NK-92 (cell line): ENCODE data around the gene HUNK.

Experiments used
- DNase-seq: peaks from one replicate; lab custom pipeline; 2025; ENCODE audit not compliant: unreplicated experiment; lab: John Stamatoyannopoulos, UW

HUNK gene

DNA sequence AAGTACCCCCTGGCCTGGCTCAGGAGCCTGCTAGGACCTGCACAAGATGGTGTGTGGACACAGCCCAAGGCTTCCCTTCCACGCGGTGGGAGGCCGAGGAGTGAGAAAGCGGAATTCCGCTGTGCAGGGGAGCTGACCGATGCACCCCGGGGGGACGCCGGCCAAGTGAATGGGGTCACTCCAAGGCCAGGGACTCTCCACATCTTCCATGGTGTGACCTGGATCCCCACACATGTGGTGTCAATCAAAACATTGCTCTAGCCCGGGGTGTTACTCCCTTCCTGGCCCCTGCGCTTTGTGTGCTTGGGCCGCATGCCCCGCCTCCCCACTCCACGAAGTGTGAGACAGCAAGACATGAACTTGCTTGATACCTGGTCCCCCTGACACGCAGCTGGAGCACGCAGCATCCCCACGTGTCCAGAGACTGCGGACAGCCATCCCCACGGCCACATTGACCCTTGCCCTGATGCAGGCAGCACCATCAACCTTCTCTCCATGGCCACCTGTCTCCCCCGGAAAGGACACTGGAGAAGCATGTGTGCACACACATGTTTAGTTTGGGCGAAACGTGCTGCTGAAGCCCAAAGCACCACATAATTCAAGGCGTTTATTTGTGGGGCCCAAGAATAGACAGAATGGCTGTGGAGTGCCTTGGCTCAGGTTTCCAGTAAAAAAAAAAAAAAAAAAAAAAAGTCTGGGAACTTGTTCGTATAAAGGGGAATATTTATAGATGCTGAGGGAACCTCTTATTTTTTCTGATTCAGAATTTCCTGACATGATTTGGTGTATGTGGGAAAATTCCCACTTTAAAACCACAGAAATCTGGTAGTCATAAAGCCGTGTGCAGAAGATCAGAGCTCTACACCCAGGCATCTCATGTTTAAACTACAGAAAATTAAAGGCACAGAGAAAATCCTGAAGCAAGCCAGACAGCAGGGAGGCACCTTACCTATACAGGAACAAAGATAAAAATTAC lies 171.7 kb downstream of the HUNK start:
- no peak for DNase-seq

DNA sequence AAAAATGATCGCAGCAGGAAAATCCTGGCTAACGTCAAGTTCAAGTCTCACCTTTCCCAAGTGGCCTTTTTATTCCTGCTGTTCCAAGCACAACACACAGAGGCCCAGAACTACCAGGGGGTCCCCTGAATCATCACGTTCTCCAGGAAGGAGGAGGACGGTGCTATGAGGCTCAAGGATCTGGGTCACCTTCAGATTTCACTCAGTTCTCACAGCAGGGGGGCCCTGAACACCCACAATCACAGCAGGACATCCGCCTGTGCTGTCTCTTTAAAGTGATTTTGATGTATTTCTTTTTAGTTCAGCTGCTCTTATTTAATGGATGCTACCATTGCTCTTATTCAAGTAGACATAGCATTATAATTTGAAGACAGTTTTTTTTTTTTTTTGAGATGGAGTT lies 173.4 kb downstream of the HUNK start:
- no peak for DNase-seq

DNA sequence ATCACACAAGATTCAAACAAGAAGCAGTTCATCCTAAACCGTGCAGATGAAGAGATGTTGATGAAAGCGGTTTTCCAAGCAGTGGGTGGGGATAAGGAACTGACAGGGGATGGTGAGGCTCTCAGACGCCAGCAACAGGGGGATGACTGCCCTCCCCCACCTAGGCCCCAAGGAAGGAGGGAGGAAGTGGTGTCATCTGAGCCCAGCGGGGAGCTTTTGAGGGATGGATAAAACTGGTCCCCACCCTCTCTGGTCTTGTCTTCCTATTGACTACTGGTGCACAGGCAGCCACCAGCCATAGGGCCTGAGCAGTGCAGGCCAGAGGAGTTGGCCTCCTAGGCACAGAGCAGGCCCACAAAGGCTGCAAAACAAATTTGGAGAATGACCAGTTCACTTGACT lies 175.5 kb downstream of the HUNK start:
- DNase-seq: no peak
